Stimulated activated CD8-positive, alpha-beta memory T cell treated with anti-CD3 and anti-CD28 coated beads, Interleukin-4, amount 100 ng/mL, for 24 hours (primary cell): ENCODE data around the gene MYO1E.

Source experiments
- DNase-seq: peaks from one replicate; pipeline ENCODE4 v3.0.0-alpha.2; 2020; ENCODE audit warnings: low read depth

The MYO1E gene

DNA sequence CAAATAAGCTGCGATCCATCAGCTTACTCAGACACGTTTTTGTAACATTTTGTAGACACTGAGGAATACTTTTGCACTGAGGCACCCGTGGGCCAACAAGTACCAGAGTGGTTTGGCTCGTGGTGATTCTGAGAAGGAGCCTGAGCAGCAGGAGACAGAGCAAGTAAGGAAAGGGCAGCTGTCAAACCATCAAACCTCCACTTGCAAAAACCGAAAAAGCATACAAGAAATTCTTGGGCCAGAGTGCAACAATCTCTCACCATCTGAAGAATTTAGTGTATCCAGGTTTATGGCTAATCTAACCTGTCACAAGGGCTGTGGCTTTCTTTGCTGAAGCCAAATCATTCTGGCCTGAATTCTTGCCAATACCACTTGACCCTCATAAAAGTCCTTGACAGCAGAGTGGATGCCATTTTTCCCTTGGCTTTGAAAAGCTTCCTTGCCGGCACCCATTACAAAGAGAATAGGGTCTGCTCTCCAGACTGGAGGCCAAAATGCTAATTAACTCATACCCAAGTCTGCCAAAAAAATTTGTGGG, 56.7 kb downstream of the MYO1E start:
- DNase-seq, result no peak

DNA sequence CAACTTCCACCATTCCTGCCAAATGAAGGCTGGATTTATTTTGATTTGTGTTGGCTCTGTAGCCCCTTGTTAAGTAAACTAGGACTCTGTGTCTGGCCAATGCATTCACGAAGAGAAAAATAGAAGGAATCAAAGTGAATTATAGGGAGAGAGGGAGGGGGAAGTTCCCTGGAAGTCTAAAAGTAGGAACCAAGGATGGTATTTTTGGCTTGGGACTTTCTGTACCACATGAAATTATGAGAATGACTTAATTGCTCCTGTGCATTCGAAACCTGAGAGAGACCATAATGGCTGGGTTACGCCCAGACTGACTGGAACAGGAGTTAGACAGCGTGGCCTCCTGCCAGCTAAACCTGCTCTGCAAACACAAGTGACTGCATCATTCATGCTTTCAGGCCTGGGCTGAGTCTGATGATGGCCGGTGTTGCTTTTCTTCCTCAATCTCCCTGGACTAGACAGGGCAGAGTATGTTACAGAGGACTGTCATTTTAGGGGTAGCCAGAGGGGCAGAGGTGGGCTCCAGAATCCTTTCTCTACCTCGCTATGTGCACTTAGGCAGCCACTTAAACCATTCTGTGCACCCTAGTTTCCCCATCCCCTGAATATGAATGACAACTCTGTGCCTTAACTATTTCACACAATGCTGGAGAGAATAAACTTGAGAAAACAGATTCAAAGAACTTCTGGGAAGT, 58.9 kb downstream of the MYO1E start:
- DNase-seq, result no peak

DNA sequence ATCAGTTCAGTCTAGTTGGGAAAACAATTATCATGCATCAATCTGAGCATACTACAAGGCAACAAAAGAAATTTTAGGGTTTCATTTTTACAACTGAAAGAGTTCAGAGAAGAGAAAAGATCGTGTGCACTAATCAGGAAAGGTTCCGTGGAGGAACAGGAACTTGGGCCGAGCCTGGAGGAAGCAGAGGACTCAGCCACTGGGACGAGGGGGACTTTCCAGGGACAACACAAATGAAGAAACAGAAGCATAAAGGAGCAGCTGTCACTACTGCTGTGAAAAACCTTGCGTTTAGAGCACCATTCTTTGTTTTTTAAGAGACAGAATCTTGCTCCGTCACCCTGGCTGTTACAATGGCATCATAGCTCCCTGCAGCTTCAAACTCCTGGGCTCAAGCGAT, 60.5 kb downstream of the MYO1E start:
- no peak for DNase-seq

DNA sequence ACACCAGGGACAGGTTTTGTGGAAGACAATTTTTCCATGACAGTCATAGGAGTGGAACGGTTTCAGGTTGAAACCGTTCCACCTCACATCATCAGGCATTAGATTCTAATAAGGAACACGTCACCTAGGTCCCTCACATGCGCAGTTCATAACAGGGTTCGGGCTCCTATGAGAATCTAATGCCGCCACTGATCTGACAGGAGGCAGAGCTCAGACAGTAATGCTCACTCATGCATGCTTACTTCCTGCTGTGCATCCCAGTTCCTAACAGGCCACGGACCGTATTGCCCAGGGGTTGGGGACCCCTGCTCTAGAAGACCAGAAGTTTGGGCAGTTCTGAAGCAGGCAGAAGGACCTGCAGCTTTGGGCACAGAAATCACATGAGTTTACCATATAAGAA, 61.5 kb downstream of the MYO1E start:
- no peak for DNase-seq

DNA sequence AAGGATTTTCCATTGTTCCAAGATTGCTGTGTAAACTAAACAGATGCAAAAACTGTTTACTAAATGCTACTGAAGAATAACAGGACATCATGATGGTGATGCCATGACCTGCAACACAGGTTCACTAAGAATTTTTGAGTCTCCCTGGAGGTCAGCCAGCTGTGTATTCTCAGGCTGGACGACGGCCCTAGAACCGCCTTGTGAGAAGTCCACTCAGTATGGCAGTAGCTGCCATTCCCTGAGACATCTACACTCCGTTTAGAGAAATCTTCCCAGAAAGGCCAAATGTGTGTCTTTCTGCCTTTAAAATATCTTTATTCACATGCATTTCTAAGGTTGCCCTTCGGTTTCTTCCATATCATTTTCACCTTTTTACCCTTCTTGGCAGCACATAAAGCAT, 63.3 kb downstream of the MYO1E start:
- no peak for DNase-seq

DNA sequence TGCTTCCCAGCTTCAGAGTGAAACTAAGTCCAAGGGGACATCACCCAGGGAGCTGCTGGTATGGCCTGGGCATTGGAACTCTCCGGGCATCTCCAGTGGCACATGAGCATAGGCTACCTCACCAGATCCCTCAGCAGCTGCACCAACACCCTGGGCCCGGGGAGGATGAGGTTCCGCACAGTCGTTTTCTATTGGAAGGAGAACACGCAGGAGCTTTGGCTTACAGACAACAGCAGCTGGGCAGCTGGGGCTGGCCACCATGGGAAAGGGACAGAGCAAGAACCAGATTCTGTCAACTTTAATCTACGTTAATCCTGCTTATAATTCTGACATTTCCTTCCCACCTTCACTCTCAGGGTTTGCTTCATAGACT, 65.5 kb downstream of the MYO1E start:
- DNase-seq, result no peak

DNA sequence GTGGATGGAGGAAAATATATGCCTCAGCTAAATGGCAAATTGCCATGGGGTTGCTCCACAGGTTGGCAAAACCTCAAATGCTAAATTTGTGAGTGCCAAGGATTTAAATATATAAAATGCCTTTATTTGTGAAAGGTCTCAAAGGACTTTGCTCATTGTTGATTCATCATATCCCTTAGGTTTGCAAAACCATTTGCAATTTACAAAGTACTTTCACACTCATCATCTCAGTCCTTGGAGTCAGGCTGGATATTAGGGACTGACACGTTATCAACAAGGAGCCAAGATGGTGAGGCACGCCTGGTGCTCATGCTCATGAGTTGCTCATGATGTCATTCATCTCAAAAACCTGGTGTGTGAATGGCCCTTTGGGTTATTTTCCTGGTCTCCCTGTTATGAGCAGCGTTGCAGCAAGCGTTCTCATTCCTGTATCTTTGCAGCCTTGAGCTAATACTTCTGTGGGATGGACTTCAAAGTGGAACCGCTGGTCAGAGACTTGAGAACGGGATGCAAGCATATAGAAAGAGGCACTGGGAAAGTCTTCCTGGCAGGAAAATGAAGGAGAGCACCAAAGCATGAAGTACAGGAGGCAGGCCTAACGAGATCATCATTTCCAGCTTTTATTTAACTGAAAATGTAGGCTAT, 66.0 kb downstream of the MYO1E start:
- DNase-seq, result no peak

DNA sequence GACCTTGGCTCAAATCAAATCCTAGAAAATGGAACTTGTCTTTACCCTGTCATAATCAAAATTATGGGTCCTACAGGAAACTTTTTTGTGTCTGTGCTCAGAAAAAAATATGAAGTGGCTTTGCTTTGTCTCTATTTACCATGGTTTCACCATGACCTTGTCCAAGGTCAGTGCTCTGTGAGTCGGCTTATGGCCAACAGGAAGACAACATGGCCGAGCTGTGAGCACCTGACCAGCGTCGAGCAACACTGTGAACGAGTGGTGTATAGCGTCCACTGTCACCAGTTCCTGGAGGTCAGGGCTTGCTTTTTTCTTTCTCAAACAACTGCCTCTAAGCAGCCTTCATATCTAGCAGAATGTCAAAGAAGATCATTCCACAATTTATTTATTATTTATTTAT, 67.9 kb downstream of the MYO1E start:
- DNase-seq, result no peak

DNA sequence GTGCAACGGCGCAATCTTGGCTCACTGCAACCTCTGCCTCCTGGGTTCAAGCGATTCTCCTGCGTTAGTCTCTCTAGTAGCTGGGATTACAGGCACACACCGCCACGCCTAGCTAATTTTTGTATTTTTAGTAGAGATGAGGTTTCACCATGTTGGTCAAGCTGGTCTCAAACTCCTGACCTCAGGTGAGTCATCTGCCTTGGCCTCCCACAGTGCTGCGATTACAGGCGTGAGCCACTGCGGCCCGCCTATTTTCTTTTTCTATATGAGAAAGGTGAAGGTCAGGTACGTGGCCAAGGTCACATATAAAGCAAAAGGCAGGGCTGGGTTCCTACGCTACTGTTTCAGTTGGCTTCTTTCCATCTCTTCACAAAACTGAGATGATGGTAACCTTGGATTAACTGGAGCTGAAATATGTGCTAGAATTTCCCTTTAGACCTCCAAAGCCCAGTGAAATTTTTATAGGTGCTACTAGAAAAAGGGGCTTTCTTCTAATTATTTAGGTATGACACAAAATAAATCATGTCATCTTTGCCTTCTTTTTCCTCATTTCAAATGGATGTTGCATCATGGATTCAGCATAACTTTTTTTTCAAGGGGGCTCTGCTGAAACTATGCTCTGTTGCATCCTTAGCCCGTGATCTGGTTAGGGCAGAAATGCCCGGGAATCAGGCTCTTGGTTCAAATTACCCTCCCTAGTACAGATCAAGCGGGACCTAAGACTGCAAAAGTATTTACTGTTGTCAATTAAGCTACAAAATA, 68.5 kb downstream of the MYO1E start:
- no peak for DNase-seq

DNA sequence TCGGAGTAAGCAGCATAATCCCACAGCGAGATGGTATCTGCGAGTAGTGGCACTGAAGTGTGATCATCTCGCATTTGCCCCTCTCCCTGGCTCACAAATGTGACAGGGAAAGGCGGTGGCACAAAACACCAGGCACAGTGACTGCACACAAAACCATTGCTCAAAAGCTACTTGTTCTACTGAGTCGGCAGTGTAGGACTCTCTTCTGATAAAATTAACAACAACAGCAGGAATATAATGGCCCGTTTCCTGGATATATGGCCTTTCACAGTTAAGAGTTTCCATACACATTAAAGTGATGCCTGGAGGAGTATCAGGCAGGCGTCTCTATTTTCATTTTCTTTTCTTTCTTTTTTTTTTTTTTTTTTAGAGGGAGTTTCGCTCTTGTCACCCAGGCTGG, 69.0 kb downstream of the MYO1E start:
- DNase-seq, result no peak

DNA sequence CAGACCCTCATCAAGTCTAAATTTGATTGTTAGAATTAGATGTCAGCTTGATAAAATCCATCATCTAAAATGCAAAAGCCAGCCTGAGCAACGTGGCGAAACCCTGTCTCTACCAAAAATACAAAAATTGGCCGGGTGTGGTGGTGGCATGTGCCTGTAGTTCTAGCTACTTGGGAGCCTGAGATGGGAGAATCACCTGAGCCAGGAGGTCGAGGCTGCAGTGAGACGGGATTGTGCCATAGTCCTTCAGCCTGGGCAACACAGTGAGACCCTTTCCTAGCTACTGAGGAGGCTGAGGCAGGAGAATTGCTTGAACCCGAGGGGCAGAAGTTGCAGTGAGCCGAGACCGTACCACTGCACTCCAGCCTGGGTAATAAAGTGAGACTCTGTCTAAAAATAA, 69.5 kb downstream of the MYO1E start:
- no peak for DNase-seq

DNA sequence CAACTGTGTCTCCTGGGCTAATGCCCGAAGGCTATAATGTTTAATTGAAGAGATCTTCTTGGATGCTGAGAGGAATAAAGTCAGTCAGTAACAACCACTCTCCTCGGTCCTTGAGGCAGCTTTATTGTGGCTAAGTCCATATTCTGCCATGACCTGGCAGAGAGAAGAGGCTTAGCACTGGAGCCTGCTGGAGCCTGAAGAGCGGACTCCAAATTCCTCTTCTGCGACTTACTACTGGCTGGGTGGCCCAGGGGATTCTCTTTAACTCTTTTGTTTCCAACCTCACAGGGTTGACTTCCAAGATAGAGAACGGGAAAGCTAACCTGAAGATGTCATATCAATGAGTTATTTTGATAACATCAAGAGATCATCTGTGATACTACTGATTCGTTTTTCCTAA, 71.1 kb downstream of the MYO1E start:
- no peak for DNase-seq

DNA sequence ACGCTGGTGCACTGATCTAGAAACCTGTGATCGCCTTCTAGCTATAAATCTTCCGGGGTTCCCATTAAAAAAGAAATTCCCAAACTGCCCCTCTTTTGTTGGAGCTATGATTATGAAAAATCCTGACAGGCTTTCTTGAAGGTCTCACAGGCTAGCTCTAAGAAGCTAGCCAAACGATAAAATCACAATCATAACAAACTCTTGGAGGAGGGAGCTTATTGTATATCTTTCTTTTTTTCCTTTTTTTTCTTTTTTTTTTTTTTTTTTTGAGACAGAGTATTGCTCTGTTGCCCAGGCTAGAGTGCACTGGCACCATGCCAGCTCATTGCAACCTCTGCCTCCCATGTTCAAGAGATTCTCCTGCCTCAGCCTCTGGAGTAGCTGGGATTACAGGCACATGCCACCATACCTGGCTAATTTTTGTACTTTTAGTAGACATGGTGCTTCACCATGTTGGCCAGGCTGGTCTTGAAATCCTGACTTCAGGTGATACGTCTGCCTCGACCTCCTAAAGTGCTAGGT, 72.0 kb downstream of the MYO1E start:
- DNase-seq, result no peak

DNA sequence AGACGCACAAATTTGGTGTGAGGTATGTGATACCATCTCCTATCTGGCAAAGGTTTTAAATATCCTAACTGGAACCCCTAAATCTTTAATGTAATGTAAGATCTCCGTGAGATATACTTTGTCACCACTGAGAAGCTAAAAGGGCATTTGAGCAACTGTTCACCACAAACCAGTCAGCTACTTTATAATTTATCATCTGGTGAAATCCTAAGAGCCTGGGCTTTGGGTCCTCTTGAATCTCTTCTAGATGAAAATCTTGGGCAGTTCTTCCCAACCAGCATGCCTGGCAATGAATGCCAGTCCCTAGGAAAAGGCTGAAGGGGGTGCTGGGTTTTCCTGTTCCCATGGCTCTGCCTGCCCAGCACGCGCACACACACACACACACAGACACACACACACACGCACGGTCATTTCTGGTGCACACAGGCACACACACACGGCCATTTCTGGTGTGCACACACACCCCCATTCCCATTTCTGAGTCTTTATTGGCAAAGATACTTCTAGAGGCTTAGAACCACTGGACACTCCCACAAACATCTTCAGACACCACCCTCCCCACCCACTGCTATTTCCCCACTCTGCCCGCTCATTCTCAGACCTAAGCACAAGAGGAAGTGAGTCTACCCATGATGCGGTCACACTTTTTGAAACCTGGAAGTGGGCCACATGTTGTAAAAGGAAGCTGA, 72.6 kb downstream of the MYO1E start:
- peak; percentile 58 for DNase-seq

DNA sequence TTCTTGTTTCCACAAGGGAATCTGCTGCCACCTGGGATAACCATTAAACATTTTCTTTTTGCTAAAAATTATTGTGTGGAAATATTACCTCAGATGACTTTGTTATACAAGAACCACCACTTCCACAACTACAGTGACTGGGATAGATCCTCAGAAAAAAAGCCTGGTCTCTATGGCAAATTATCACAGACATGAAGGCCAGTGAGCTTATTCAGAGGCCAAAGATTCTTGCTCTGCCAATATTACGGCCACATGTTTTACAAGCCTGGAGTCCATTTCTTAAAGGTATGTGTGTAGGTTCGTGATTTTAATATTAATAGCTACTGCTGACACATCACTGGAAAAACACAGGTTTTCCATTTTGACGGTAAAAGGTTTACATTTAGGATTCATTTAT, 73.8 kb downstream of the MYO1E start:
- no peak for DNase-seq

DNA sequence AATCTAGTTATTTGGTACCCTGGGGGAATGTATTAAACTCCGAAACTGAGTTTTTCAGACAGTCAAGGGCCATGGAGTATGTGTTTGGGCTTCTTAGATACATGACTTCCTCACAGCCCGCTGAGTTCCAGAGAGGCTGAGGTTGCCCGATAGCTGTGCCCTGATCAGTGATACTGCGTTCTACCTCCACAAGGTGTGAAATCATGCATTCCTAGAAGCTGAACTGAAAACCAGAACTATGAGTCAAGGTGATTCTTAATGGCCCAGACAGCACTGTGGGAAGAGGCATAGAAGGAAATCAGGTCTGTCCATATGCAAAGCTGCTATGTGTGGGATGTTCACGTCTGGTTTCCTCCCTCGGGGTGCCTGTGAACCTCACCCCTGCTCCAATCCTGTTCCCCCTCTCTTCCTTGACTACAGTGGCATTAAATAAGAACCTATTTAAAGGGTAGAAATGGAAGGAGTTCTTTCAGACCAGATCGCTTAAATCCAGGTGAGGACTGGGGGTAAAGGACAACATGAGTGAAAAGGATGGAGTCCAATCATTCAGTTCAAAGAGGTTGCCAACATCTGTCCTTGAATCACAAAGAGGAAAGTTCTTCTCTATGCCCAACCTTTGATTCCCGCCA, 74.3 kb downstream of the MYO1E start:
- DNase-seq, result peak; percentile 15

DNA sequence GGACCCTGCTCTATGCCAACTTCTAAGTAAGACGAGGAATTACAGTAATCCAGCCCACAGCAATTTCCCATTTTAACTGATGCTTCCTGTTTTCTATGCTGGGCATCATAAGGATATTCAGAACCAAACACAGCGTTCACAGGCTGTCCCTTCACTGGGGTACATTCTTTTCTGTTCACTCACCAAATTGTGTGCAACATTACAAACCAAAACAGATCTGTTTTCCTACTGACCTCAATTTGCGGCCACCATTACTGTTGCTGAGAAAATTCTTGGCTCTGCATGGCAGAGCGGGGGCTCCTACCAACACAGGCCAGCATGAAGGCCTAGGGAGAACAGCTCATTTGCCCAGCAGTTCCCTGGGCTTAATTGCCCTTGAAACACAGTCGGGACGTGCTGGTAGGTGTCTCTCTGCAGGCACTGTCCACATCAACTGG, 76.5 kb downstream of the MYO1E start:
- no peak for DNase-seq

DNA sequence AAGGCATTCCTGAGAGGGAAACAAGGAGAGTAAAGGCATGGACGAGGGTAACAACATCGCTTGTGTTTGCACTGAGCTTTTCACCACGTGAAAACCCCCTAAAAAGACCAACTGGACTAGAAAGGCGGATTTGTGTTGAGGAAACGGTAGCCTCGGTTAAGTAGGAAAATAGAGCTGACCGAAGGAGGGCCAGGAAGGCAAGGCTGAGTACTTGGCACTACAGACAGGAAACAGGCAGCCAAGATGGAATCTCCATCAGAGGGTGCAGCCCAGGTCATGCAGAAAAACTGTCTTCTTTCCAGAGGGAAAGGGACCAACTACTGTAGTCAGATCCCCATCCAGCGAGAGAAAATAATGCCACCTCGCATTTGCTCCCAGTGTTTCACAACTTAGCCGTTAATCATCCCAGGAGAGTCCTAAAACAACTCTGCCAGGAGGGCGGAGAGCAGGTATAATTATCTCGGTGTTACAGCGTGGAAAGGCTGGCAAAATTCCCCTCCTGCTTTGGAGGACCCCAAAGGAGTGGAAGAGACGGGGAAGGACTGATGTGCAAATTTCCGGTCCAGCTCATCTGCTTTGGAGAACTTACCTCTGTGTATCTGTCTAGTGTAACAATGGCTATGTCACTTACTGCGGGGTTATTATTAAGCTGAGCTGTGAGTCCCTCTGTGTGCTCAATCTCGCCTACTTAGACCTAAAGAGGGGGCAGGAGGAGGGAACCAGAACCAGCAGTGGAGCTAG, 77.2 kb downstream of the MYO1E start:
- DNase-seq, result no peak

DNA sequence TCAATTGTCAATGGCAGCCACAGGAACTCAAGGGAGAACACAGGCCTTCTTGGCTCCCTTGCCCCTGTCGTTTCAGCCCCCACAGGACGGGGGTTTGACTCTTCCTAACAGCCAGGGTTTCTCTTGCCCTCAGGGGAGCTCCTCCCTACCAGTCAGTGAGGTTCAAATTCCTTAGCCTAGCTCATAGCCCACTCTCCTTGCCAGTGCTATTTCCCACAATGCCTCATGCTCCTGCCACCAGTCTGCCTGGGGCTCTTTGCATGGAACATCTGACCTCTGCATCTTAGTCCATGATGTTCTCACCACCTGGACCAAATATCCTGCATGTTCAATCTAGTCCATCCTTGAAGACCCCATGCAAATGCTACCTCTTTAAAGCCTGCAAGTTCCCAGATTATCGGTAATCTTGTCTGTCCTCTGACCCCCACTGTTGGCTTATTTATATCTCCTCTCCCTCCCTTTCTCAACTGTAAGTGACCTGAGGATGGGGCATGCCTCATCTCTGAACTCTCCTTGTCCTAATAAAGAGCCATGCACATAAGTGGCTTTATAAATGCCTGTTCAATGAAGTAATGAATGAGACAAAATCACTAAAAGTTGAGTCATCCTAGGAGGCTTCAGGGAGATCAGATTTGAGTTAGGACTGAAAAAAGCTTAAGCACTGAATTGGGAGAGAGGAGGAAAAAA, 78.0 kb downstream of the MYO1E start:
- no peak for DNase-seq

DNA sequence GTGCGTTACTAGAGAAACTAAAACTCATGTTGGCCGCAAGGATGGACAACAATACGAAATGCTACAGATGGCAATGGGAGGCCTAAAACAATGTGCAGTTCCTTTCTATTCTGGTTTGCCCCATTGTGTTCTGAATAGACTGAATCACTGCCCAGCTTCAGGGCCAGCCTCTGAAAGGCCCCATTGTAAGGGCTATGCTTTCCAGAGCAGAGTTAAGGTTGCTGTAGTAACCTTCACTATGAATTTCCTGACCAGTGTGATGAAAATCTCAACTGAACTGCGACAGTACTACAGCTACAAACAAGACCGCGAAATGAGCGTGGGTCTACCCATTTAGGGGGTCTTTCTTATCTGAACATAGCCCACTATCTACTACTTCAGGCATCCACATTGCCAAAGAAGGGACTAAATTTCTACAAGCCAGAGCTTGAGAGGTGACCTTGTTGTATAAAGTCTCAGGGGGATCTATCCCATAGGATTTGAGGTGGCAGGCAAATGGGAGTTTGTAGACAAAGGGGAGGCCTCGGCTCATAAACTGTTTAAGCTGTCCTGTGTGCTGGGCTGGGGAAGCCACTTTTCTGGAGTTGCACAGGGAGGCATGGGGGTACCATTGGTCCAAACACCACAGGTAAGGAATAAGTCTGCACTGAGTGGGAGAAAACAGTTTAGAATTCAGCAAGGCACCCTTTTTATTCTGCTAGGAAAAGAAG, 80.1 kb downstream of the MYO1E start:
- DNase-seq, result no peak
